Measurements from ENCODE around the gene OR10V1.

OR10V1 gene

GRCh38 chr11:59698506-59698905 lies 15.1 kb downstream of the OR10V1 start:
- Histone ChIP-seq H3K9me2 (replicated peaks; ENCODE audit: insufficient read depth, low read length) (no peaks in the 10 kb centered on the region), H3K4me2 (ENCODE audit: low read depth, low read length) (no peak overlapping the region), H3K79me2 (ENCODE audit: low read length) (no peaks in the 10 kb centered on the region), H3K9ac (ENCODE audit: low read length) (no peak overlapping the region), H3K4me1 (ENCODE audit: low read length) (no peaks in the 10 kb centered on the region), H3F3A (ENCODE audit: insufficient read depth, low read length) (no peaks in the 10 kb centered on the region), H3K27me3 (replicated peaks; ENCODE audit: insufficient read depth, low read length) (no peaks in the 10 kb centered on the region), H3K9me3 (replicated peaks; ENCODE audit: insufficient read depth, low read length) (no peaks in the 10 kb centered on the region), H2AFZ (ENCODE audit: low read length) (no peak overlapping the region), H3K27ac (ENCODE audit: low read length) (no peak overlapping the region), H3K4me3 (ENCODE audit: low read length) (no peak overlapping the region), H4K20me1 (ENCODE audit: insufficient read depth, low read length) (no peaks in the 10 kb centered on the region), H3K36me3 (replicated peaks; ENCODE audit: insufficient read depth, low read length) (no peaks in the 10 kb centered on the region)
- DNase-seq, result no peak
- TF ChIP-seq CTCF (IDR thresholded peaks at IDR 0.05; ENCODE audit: low read length), result no peak
- TF ChIP-seq EZH2phosphoT487 (IDR thresholded peaks at IDR 0.05; ENCODE audit: low read length), result no peak
- TF ChIP-seq EZH2 (optimal IDR thresholded peaks at IDR 0.05; ENCODE audit: low read depth, low read length), result no peak

- no peak overlapping the region for H3K4me3 ChIP-seq (ENCODE audit: low read length)
- H3K4me2 ChIP-seq (ENCODE audit: low read depth, low read length), result no peak overlapping the region
- H3K9me3 ChIP-seq (replicated peaks; ENCODE audit: insufficient read depth, low read length), result no peaks in the 10 kb centered on the region
- H3K9me2 ChIP-seq (replicated peaks; ENCODE audit: insufficient read depth, low read length), result no peaks in the 10 kb centered on the region; the same call in 1 of the 2 replicates
- no peak overlapping the region for H3K9ac ChIP-seq (ENCODE audit: low read length)
- no peaks in the 10 kb centered on the region for H3K4me1 ChIP-seq (ENCODE audit: low read length)
- H3K79me2 ChIP-seq (ENCODE audit: low read length), result no peaks in the 10 kb centered on the region
- H3K27me3 ChIP-seq (replicated peaks; ENCODE audit: insufficient read depth, low read length), result no peaks in the 10 kb centered on the region
- H3F3A ChIP-seq (ENCODE audit: insufficient read depth, low read length), result no peaks in the 10 kb centered on the region
- no peaks in the 10 kb centered on the region for H3K36me3 ChIP-seq (replicated peaks; ENCODE audit: insufficient read depth, low read length)
- no peak for TF ChIP-seq EZH2 (optimal IDR thresholded peaks at IDR 0.05; ENCODE audit: low read depth, low read length)
- no peak for TF ChIP-seq CTCF (IDR thresholded peaks at IDR 0.05; ENCODE audit: low read length)
- TF ChIP-seq EZH2phosphoT487 (IDR thresholded peaks at IDR 0.05; ENCODE audit: low read length), result no peak
- DNase-seq, result no peak
- no peak overlapping the region for H3K27ac ChIP-seq (ENCODE audit: low read length)
- no peaks in the 10 kb centered on the region for H4K20me1 ChIP-seq (ENCODE audit: insufficient read depth, low read length)
- no peak overlapping the region for H2AFZ ChIP-seq (ENCODE audit: low read length)
Measured at GRCh38 chr11:59692915-59693314, 20.7 kb downstream of the OR10V1 start.

- Histone ChIP-seq H3K4me1 (ENCODE audit: low read length) (no peaks in the 10 kb centered on the region), H3K27ac (ENCODE audit: low read length) (no peak overlapping the region), H3K27me3 (replicated peaks; ENCODE audit: insufficient read depth, low read length) (no peaks in the 10 kb centered on the region), H4K20me1 (ENCODE audit: insufficient read depth, low read length) (no peaks in the 10 kb centered on the region), H3K79me2 (ENCODE audit: low read length) (no peaks in the 10 kb centered on the region), H3K4me3 (ENCODE audit: low read length) (no peak overlapping the region), H3K9me3 (replicated peaks; ENCODE audit: insufficient read depth, low read length) (no peaks in the 10 kb centered on the region), H3K9me2 (replicated peaks; ENCODE audit: insufficient read depth, low read length) (no peaks in the 10 kb centered on the region; the same call in 1 of the 2 replicates), H3F3A (ENCODE audit: insufficient read depth, low read length) (no peaks in the 10 kb centered on the region), H2AFZ (ENCODE audit: low read length) (no peak overlapping the region), H3K9ac (ENCODE audit: low read length) (no peak overlapping the region), H3K4me2 (ENCODE audit: low read depth, low read length) (no peak overlapping the region), H3K36me3 (replicated peaks; ENCODE audit: insufficient read depth, low read length) (no peaks in the 10 kb centered on the region)
- DNase-seq, result no peak
- TF ChIP-seq CTCF (IDR thresholded peaks at IDR 0.05; ENCODE audit: low read length), result no peak
- no peak for TF ChIP-seq EZH2 (optimal IDR thresholded peaks at IDR 0.05; ENCODE audit: low read depth, low read length)
- TF ChIP-seq EZH2phosphoT487 (IDR thresholded peaks at IDR 0.05; ENCODE audit: low read length), result no peak
Measured at GRCh38 chr11:59691156-59691555, 22.5 kb downstream of the OR10V1 start.
